Neural progenitor cell (in vitro differentiated cells): ENCODE results near the gene PANX1. TPM values are rescaled to one million over a fixed set of nuclear protein-coding genes. Genes with fewer than 3 reads are reported as not detected.

Experiments
- DNase-seq: peaks from one replicate; pipeline ENCODE4 v3.0.0-alpha.2; 2016; ENCODE audit warnings: low spot score
- H2AFZ ChIP-seq: fragments of 200-600 bp; sonication (generic); replicated peaks from 2 replicates; pipeline ENCODE4 v1.6.1; 2016; ENCODE audit warnings: antibody characterized with exemption
- H3F3A ChIP-seq: fragments of 200-600 bp; sonication (generic); 2 replicates; pipeline ENCODE4 v1.6.1; 2016; ENCODE audit warnings: antibody characterized with exemption, low read depth
- H3K27ac ChIP-seq: fragments of 200-600 bp; sonication (generic); 2 replicates; pipeline ENCODE4 v1.5.1; 2016; ENCODE audit warnings: mild to moderate bottlenecking
- H3K27me3 ChIP-seq: fragments of 200-600 bp; sonication (generic); 2 replicates; pipeline ENCODE4 v1.6.1; 2016; ENCODE audit warnings: mild to moderate bottlenecking, moderate library complexity
- H3K36me3 ChIP-seq: fragments of 200-600 bp; sonication (generic); 2 replicates; pipeline ENCODE4 v1.5.1; 2016
- H3K4me1 ChIP-seq: fragments of 200-600 bp; sonication (generic); 2 replicates; pipeline ENCODE4 v1.6.1; 2016; ENCODE audit warnings: mixed run types
- H3K4me2 ChIP-seq: fragments of 200-600 bp; sonication (generic); 2 replicates; pipeline ENCODE4 v1.6.1; 2016
- H3K4me3 ChIP-seq: fragments of 200-600 bp; sonication (generic); 2 replicates; pipeline ENCODE4 v1.5.1; 2016
- H3K79me2 ChIP-seq: fragments of 200-600 bp; sonication (generic); 2 replicates; pipeline ENCODE4 v1.6.1; 2016; ENCODE audit warnings: low read depth
- H3K9ac ChIP-seq: fragments of 200-600 bp; sonication (generic); 2 replicates; pipeline ENCODE4 v1.6.1; 2016
- H3K9me3 ChIP-seq: fragments of 200-600 bp; sonication (generic); 2 replicates; pipeline ENCODE4 v1.5.1; 2016; ENCODE audit warnings: low read depth
- H4K20me1 ChIP-seq: fragments of 200-600 bp; sonication (generic); 2 replicates; pipeline ENCODE4 v1.6.1; 2016; ENCODE audit warnings: low read depth
- H3K27ac Mint-ChIP-seq: 3 replicates; pipeline ENCODE4 v1.8.0; 2021; ENCODE audit warnings: mixed read lengths
- H3K27me3 Mint-ChIP-seq: 2 replicates; pipeline ENCODE4 v1.8.0; 2022; ENCODE audit warnings: low read depth, mild to moderate bottlenecking, inconsistent platforms, moderate library complexity, mixed read lengths; ENCODE audit not compliant: insufficient read depth
- H3K36me3 Mint-ChIP-seq: 3 replicates; pipeline ENCODE4 v1.8.0; 2021; ENCODE audit warnings: mixed read lengths
- H3K4me1 Mint-ChIP-seq: 3 replicates; pipeline ENCODE4 v1.8.0; 2021; ENCODE audit warnings: mixed read lengths
- H3K4me3 Mint-ChIP-seq: 3 replicates; pipeline ENCODE4 v1.8.0; 2021; ENCODE audit warnings: mild to moderate bottlenecking, moderate library complexity, mixed read lengths
- H3K9me3 Mint-ChIP-seq: 3 replicates; pipeline ENCODE4 v1.8.0; 2020; ENCODE audit warnings: mixed read lengths
- EZH2 ChIP-seq: fragments of 200-600 bp; sonication (generic); IDR thresholded peaks from 2 replicates; pipeline ENCODE4 v1.6.1; 2017; ENCODE audit warnings: antibody characterized with exemption, mild to moderate bottlenecking, moderate library complexity
- EZH2phosphoT487 ChIP-seq: fragments of 200-600 bp; sonication (generic); IDR thresholded peaks from 2 replicates; pipeline ENCODE4 v1.6.1; 2017; ENCODE audit warnings: antibody characterized with exemption
- total RNA-seq: library from RNA; depleted of rRNA; stranded (reverse); fragments of >200 nt; gene quantifications from 2 replicates; pipeline ENCODE4 v1.2.3, GENCODE V29; 2015; ENCODE audit warnings: low replicate concordance
- TF ChIP-seq, protein P1 (sequence below): fragments of 200-600 bp; sonication (generic); IDR thresholded peaks from 2 replicates; pipeline ENCODE4 v1.5.1; 2017; ENCODE audit warnings: antibody characterized with exemption, mild to moderate bottlenecking

Gene PANX1
- total RNA-seq, 1 donor from 2014 or later, result 26.4 TPM

- Mint-ChIP-seq H3K4me3 (no peak overlapping the region), H3K27ac (no peak overlapping the region), H3K4me1 (peaks cover 46% of the 10 kb centered on the region), H3K27me3 (peaks cover 2% of the 10 kb centered on the region), H3K36me3 (no peaks in the 10 kb centered on the region), H3K9me3 (no peaks in the 10 kb centered on the region)
- Histone ChIP-seq H3K27ac (no peak overlapping the region), H3K9me3 (no peaks in the 10 kb centered on the region), H3K9ac (no peak overlapping the region), H3K4me2 (no peak overlapping the region), H3K4me1 (peaks cover 30% of the 10 kb centered on the region), H3F3A (peaks cover 6% of the 10 kb centered on the region), H2AFZ (no peak overlapping the region), H3K36me3 (no peaks in the 10 kb centered on the region), H3K4me3 (no peak overlapping the region), H4K20me1 (peaks cover 88% of the 10 kb centered on the region), H3K27me3 (no peaks in the 10 kb centered on the region), H3K79me2 (peaks cover 100% of the 10 kb centered on the region)
- TF ChIP-seq, protein P1, sequence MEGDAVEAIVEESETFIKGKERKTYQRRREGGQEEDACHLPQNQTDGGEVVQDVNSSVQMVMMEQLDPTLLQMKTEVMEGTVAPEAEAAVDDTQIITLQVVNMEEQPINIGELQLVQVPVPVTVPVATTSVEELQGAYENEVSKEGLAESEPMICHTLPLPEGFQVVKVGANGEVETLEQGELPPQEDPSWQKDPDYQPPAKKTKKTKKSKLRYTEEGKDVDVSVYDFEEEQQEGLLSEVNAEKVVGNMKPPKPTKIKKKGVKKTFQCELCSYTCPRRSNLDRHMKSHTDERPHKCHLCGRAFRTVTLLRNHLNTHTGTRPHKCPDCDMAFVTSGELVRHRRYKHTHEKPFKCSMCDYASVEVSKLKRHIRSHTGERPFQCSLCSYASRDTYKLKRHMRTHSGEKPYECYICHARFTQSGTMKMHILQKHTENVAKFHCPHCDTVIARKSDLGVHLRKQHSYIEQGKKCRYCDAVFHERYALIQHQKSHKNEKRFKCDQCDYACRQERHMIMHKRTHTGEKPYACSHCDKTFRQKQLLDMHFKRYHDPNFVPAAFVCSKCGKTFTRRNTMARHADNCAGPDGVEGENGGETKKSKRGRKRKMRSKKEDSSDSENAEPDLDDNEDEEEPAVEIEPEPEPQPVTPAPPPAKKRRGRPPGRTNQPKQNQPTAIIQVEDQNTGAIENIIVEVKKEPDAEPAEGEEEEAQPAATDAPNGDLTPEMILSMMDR, result no peak
- TF ChIP-seq EZH2 (no peak), EZH2phosphoT487 (no peak)
- no peak for DNase-seq
Observed at GRCh38 chr11:94145431-94145830, 16.8 kb downstream of the PANX1 start.

GRCh38 chr11:94145916-94146315 is 17.3 kb downstream of the PANX1 start:
- no peak for TF ChIP-seq EZH2phosphoT487
- H4K20me1 ChIP-seq, result peaks cover 90% of the 10 kb centered on the region
- peaks cover 45% of the 10 kb centered on the region for H3K4me1 Mint-ChIP-seq
- H3K36me3 Mint-ChIP-seq, result no peaks in the 10 kb centered on the region
- H3K36me3 ChIP-seq, result no peaks in the 10 kb centered on the region
- H3K9ac ChIP-seq, result no peak overlapping the region
- no peaks in the 10 kb centered on the region for H3K9me3 Mint-ChIP-seq
- no peaks in the 10 kb centered on the region for H3K27me3 ChIP-seq
- H3K27me3 Mint-ChIP-seq, result peaks cover 2% of the 10 kb centered on the region
- DNase-seq, result no peak
- peaks cover 6% of the 10 kb centered on the region for H3F3A ChIP-seq
- H2AFZ ChIP-seq, result no peak overlapping the region
- no peak overlapping the region for H3K27ac ChIP-seq
- H3K4me1 ChIP-seq, result peaks cover 25% of the 10 kb centered on the region
- no peak overlapping the region for H3K4me3 ChIP-seq
- no peak overlapping the region for H3K4me2 ChIP-seq
- H3K79me2 ChIP-seq, result peaks cover 100% of the 10 kb centered on the region
- no peak overlapping the region for H3K4me3 Mint-ChIP-seq
- H3K9me3 ChIP-seq, result no peaks in the 10 kb centered on the region
- H3K27ac Mint-ChIP-seq, result no peak overlapping the region

GRCh38 chr11:94147433-94147845 is 18.8 kb downstream of the PANX1 start:
- Histone ChIP-seq H3K36me3 (no peaks in the 10 kb centered on the region), H3K4me2 (no peak overlapping the region), H3K79me2 (peaks cover 100% of the 10 kb centered on the region), H3K4me3 (no peak overlapping the region), H3K27ac (no peak overlapping the region), H3K9me3 (no peaks in the 10 kb centered on the region), H3K4me1 (peaks cover 20% of the 10 kb centered on the region), H3K9ac (no peak overlapping the region), H3F3A (peaks cover under 1% of the 10 kb centered on the region), H3K27me3 (no peaks in the 10 kb centered on the region), H4K20me1 (peaks cover 90% of the 10 kb centered on the region), H2AFZ (no peak overlapping the region)
- Mint-ChIP-seq H3K4me3 (no peak overlapping the region), H3K9me3 (no peaks in the 10 kb centered on the region), H3K27ac (no peak overlapping the region), H3K4me1 (peaks cover 49% of the 10 kb centered on the region), H3K27me3 (peaks cover 2% of the 10 kb centered on the region), H3K36me3 (no peaks in the 10 kb centered on the region)
- TF ChIP-seq EZH2phosphoT487 (no peak), EZH2 (no peak)
- TF ChIP-seq, protein P1, result no peak
- DNase-seq, result no peak

DNA sequence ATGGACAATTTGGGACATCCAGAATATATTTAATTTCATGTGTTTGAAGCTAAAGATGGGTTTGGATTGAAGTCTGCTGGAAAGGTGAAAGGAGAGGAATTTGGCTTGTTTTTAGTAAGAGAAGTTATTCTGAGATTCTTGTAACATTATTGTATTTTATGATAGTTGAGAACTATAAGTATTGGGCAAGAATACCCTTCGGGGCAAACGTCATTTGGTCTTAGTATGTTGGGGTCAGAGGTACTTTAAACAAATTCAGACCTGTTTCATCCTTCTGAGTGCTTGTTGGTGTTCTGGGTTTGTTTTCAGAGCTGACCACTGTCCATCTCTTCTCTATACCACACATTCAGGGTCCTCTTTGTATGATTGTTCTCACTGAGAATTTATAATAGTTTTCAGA is 19.5 kb downstream of the PANX1 start:
- no peak for DNase-seq
- Histone ChIP-seq H3K27ac (no peak overlapping the region), H3K9ac (no peak overlapping the region), H3K27me3 (no peaks in the 10 kb centered on the region), H3K9me3 (no peaks in the 10 kb centered on the region), H3K4me3 (no peak overlapping the region), H3K36me3 (no peaks in the 10 kb centered on the region), H3K4me2 (no peak overlapping the region), H3K4me1 (peaks cover 13% of the 10 kb centered on the region), H4K20me1 (peaks cover 83% of the 10 kb centered on the region), H2AFZ (no peak overlapping the region), H3K79me2 (peaks cover 100% of the 10 kb centered on the region), H3F3A (no peaks in the 10 kb centered on the region)
- Mint-ChIP-seq H3K4me3 (no peak overlapping the region), H3K9me3 (no peaks in the 10 kb centered on the region), H3K27ac (no peak overlapping the region), H3K36me3 (no peaks in the 10 kb centered on the region), H3K4me1 (peaks cover 49% of the 10 kb centered on the region), H3K27me3 (peaks cover 2% of the 10 kb centered on the region)
- TF ChIP-seq EZH2phosphoT487 (no peak), EZH2 (no peak)
- TF ChIP-seq, protein P1, result no peak
